ENCODE data around the gene FARS2.
"Not testable (repeated sequence)": the region's sequence is repeated elsewhere in the genome, so short reads cannot be mapped to it uniquely, and the experiment has no call there.

The FARS2 gene

GRCh38 chr6:5776104-5776503 is 514.8 kb downstream of the FARS2 start:
- no peak for DNase-seq

GRCh38 chr6:5776706-5777390 is 515.5 kb downstream of the FARS2 start:
- DNase-seq: no peak

GRCh38 chr6:5778317-5778857 is 517.1 kb downstream of the FARS2 start:
- no peak for DNase-seq

- no peak for DNase-seq
These were observed 517.6 kb downstream of the FARS2 start for GRCh38 chr6:5778906-5779305.

- no peak for DNase-seq
These were observed 519.7 kb downstream of the FARS2 start for GRCh38 chr6:5781019-5781418.

GRCh38 chr6:5781966-5782556 is 520.7 kb downstream of the FARS2 start:
- DNase-seq: no peak

- no peak for DNase-seq
These were observed 521.7 kb downstream of the FARS2 start for GRCh38 chr6:5782783-5783547.

GRCh38 chr6:5783584-5784089 is 522.3 kb downstream of the FARS2 start:
- no peak for DNase-seq

- DNase-seq: no peak
These were observed 523.9 kb downstream of the FARS2 start for GRCh38 chr6:5785249-5785648.

- no peak for DNase-seq
These were observed 525.1 kb downstream of the FARS2 start for GRCh38 chr6:5786321-5786968.

GRCh38 chr6:5786969-5787720 is 525.8 kb downstream of the FARS2 start:
- no peak for DNase-seq

- DNase-seq: not testable (repeated sequence)
These were observed 528.1 kb downstream of the FARS2 start for GRCh38 chr6:5789426-5789825.

- DNase-seq: not testable (repeated sequence)
These were observed 535.2 kb downstream of the FARS2 start for GRCh38 chr6:5796555-5796954.

- not testable (repeated sequence) for DNase-seq
These were observed 545.1 kb downstream of the FARS2 start for GRCh38 chr6:5806406-5806805.

GRCh38 chr6:5809450-5809849 is 548.1 kb downstream of the FARS2 start:
- DNase-seq: no peak

GRCh38 chr6:5811997-5812396 is 550.7 kb downstream of the FARS2 start:
- DNase-seq: no peak

GRCh38 chr6:5813625-5814027 is 552.3 kb downstream of the FARS2 start:
- no peak for DNase-seq

GRCh38 chr6:5814116-5814515 is 552.8 kb downstream of the FARS2 start:
- DNase-seq: no peak

- no peak for DNase-seq
These were observed 553.6 kb downstream of the FARS2 start for GRCh38 chr6:5814901-5815300.

GRCh38 chr6:5817869-5818268 is 556.6 kb downstream of the FARS2 start:
- DNase-seq: no peak

- DNase-seq: no peak
These were observed 557.6 kb downstream of the FARS2 start for GRCh38 chr6:5818959-5819358.
